ENCODE measurements around the gene ARPC1A. TPM values are rescaled to one million over a fixed set of nuclear protein-coding genes. Genes with fewer than 3 reads are reported as not detected.

ARPC1A gene
- total RNA-seq, 2 experiments from 2014 or later = 71.8 to 108 TPM

DNA sequence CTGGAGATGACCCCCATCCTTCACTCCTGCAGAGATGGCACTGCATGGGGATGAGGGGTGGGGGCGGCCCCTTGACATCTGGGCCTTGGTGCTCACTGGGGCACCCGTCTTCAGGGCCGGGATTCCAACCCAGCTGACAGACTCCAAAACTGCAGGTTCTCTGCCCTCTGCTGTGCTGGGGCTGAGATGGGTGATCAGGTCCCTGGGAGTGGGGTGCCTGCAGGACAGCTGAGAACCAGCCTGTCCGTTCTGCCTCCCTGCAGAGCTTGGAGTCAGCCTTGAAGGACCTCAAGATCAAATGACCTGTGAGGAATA, 68.4 kb downstream of the ARPC1A start:
- Histone ChIP-seq H3K4me1 (ENCODE audit: insufficient read depth, low read length, poor library complexity, severe bottlenecking) (peaks cover 15% of the 10 kb centered on the region), H3K79me2 (ENCODE audit: insufficient read depth, low read depth, low read length) (no peaks in the 10 kb centered on the region), H3K36me3 (ENCODE audit: insufficient read depth, low read length) (peaks cover 97% of the 10 kb centered on the region), H3K9me3 (ENCODE audit: low read length) (no peaks in the 10 kb centered on the region), H3K9me2 (ENCODE audit: insufficient read depth, low read length) (no peaks in the 10 kb centered on the region), H3K4me2 (ENCODE audit: low read length) (no peak overlapping the region), H4K20me1 (ENCODE audit: insufficient read depth, low read length) (peaks cover 6% of the 10 kb centered on the region; the same call in 1 of the 2 replicates), H2AFZ (ENCODE audit: low read length) (no peak overlapping the region), H3K4me3 (ENCODE audit: low read depth, low read length, poor library complexity, severe bottlenecking) (no peak overlapping the region), H3K27ac (ENCODE audit: low read depth, low read length, poor library complexity, severe bottlenecking) (no peak overlapping the region)
- POLR2A ChIA-PET = interaction anchor here (1.4 to 1.6 kb wide), 2 partner anchors 11 to 13 kb away, joined by 3 to 5 read pairs; no protein-coding TSS in a partner anchor
- DNase-seq (ENCODE audit: low spot score) = no peak
- CTCF ChIA-PET (ENCODE audit: unreplicated experiment) = no interaction called here
- TF ChIP-seq EZH2phosphoT487 (IDR thresholded peaks at IDR 0.05; ENCODE audit: borderline replicate concordance, low read depth, low read length) = no peak
- TF ChIP-seq, protein P1, sequence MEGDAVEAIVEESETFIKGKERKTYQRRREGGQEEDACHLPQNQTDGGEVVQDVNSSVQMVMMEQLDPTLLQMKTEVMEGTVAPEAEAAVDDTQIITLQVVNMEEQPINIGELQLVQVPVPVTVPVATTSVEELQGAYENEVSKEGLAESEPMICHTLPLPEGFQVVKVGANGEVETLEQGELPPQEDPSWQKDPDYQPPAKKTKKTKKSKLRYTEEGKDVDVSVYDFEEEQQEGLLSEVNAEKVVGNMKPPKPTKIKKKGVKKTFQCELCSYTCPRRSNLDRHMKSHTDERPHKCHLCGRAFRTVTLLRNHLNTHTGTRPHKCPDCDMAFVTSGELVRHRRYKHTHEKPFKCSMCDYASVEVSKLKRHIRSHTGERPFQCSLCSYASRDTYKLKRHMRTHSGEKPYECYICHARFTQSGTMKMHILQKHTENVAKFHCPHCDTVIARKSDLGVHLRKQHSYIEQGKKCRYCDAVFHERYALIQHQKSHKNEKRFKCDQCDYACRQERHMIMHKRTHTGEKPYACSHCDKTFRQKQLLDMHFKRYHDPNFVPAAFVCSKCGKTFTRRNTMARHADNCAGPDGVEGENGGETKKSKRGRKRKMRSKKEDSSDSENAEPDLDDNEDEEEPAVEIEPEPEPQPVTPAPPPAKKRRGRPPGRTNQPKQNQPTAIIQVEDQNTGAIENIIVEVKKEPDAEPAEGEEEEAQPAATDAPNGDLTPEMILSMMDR (conservative IDR thresholded peaks at IDR 0.05; ENCODE audit: low read length) = no peak
- intact Hi-C loops (cut with micrococcal nuclease; ENCODE audit: unreplicated experiment) = no loop called here
- no TSS peak for BruUV-seq (replicated peaks)

DNA sequence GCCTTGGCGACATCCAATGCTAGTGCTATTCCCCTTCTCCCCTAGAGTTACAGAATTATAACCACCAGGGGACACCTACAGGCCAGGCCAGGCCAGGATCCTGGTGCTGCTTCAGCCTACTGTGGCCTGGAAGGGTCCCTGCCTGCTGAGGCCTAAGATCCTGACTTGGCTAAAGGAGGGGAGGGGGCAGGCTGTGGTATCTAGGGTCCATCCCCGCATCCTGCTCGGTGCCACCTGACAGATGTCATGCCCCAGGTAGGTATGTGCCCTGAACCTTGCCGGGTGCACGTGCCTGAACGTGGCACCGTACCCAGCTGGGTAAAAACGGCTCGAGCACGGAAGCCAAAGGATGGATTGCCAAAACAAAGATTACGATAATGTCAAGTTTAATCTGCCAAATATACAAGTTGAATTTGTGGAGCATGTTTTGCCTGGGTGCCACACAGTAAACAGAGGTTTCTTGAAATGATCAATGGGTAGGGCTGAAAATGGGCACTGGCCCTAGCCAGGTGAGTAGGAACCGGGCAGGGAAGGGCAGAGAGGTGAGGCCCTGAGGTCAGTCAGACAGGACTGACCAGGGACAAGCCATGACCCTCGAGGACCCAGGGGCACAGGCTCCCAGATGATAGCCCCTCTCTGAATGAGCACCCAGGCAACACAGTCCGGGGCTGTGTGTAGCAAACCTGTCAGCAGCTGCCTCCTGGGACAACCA, 70.1 kb downstream of the ARPC1A start:
- Histone ChIP-seq H4K20me1 (ENCODE audit: insufficient read depth, low read length) (peaks cover 6% of the 10 kb centered on the region; the same call in 1 of the 2 replicates), H3K79me2 (ENCODE audit: insufficient read depth, low read depth, low read length) (no peaks in the 10 kb centered on the region), H2AFZ (ENCODE audit: low read length) (no peak overlapping the region), H3K4me2 (ENCODE audit: low read length) (no peak overlapping the region), H3K4me1 (ENCODE audit: insufficient read depth, low read length, poor library complexity, severe bottlenecking) (peaks cover 15% of the 10 kb centered on the region), H3K27ac (ENCODE audit: low read depth, low read length, poor library complexity, severe bottlenecking) (no peak overlapping the region), H3K9me3 (ENCODE audit: low read length) (no peaks in the 10 kb centered on the region), H3K4me3 (ENCODE audit: low read depth, low read length, poor library complexity, severe bottlenecking) (no peak overlapping the region), H3K36me3 (ENCODE audit: insufficient read depth, low read length) (peaks cover 97% of the 10 kb centered on the region), H3K9me2 (ENCODE audit: insufficient read depth, low read length) (no peaks in the 10 kb centered on the region)
- no peak for DNase-seq (ENCODE audit: low spot score)
- BruUV-seq (replicated peaks) = TSS peak; percentile 97
- POLR2A ChIA-PET = interaction anchor here (0.6 to 1.6 kb wide), 3 partner anchors 12 to 318 kb away, joined by 3 to 5 read pairs (median 5); no protein-coding TSS in a partner anchor
- CTCF ChIA-PET (ENCODE audit: unreplicated experiment) = no interaction called here
- TF ChIP-seq EZH2phosphoT487 (IDR thresholded peaks at IDR 0.05; ENCODE audit: borderline replicate concordance, low read depth, low read length) = no peak
- TF ChIP-seq, protein P1 (conservative IDR thresholded peaks at IDR 0.05; ENCODE audit: low read length) = no peak
- intact Hi-C loops (cut with micrococcal nuclease; ENCODE audit: unreplicated experiment) = no loop called here
